Thyroid gland (tissue), 4 donors: ENCODE results near the gene OLFML1. TPM values are rescaled to one million over a fixed set of nuclear protein-coding genes. Genes with fewer than 3 reads are reported as not detected.

Source experiments
- DNase-seq, 2 donors: peaks; one replicate each; pipeline ENCODE4 v3.0.0-alpha.2; 2019
- H3K27ac ChIP-seq, 3 donors: fragments of 200-600 bp; sonication (generic); 1 replicate in 2 of 3; 2 replicates in 1 of 3; pipeline ENCODE4 v1.5.1; 2016 to 2019; ENCODE audit warnings: mild to moderate bottlenecking in 1 of 3, moderate library complexity in 1 of 3
- H3K27me3 ChIP-seq: fragments of 200-600 bp; sonication (generic); one replicate; pipeline ENCODE4 v1.5.1; 2019
- H3K36me3 ChIP-seq, 2 donors: fragments of 200-600 bp; sonication (generic); one replicate each; pipeline ENCODE4 v1.5.1; 2016 to 2019
- H3K4me1 ChIP-seq, 2 donors: fragments of 200-600 bp; sonication (generic); one replicate each; pipeline ENCODE4 v1.5.1; 2017 to 2019
- H3K4me3 ChIP-seq, 3 donors: fragments of 200-600 bp; sonication (generic); replicated peaks in 1 of 3; 1 replicate in 2 of 3; 2 replicates in 1 of 3; pipeline ENCODE4 v1.5.1; 2016; ENCODE audit warnings: mild to moderate bottlenecking in 1 of 3
- H3K9me3 ChIP-seq: fragments of 200-600 bp; sonication (generic); one replicate; pipeline ENCODE4 v1.5.1; 2017
- POLR2A ChIP-seq, 2 donors: fragments of 450-650 bp; IDR thresholded peaks; one replicate each; pipeline ENCODE4 v1.6.1; 2017; ENCODE audit warnings: antibody characterized with exemption in 2 of 2, mild to moderate bottlenecking in 2 of 2, moderate library complexity in 1 of 2
- WGBS, 2 donors: methylation state at CpG; one replicate each; pipeline ENCODE4 v1.1.5; 2017; 5-methylcytosine and 5-hydroxymethylcytosine counted together
- intact Hi-C: fragments of 100-400 bp; cut with DNase I; formaldehyde crosslinking; loops from one replicate; pipeline ENCODE4 v1.15.1; 2023
- total RNA-seq, 4 donors: library from RNA; depleted of rRNA; stranded (reverse); fragments of >200 nt; gene quantifications; one replicate each; pipeline ENCODE4 v1.2.3, GENCODE V29; 2016
- TF ChIP-seq, protein P1 (sequence below), 6 experiments: fragments of 200-600 bp in 3 of 6; fragments of 450-650 bp in 3 of 6; sonication (generic) in 3 of 6; IDR thresholded peaks; one replicate each; pipeline ENCODE4 v1.5.1; 2016 to 2019; ENCODE audit warnings: antibody characterized with exemption in 6 of 6, mild to moderate bottlenecking in 2 of 6, inconsistent platforms in 1 of 6, moderate library complexity in 1 of 6

OLFML1 gene
- total RNA-seq, 4 donors from 2014 or later: 2.7 to 11.0 (median 5.8) TPM

DNA sequence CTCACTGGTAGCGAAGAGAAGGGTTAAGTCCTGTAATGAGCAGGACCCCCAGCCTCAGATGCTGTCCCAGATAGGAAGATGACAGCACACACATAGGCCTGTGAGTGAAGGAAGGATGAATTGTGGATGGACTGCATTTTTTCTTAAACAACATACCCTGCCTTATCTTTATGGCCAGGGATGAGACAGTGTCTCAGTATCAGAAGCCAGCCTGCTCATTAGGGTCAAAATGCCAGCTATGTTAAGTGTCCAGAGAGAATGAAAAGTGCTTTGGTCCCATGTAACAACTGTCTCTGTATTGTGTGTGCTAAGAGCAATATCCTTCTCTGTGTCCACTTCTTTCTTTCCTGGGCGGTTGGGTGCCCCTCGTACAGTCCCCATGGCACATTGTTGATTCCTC lies 58.7 kb downstream of the OLFML1 start:
- TF ChIP-seq, protein P1, sequence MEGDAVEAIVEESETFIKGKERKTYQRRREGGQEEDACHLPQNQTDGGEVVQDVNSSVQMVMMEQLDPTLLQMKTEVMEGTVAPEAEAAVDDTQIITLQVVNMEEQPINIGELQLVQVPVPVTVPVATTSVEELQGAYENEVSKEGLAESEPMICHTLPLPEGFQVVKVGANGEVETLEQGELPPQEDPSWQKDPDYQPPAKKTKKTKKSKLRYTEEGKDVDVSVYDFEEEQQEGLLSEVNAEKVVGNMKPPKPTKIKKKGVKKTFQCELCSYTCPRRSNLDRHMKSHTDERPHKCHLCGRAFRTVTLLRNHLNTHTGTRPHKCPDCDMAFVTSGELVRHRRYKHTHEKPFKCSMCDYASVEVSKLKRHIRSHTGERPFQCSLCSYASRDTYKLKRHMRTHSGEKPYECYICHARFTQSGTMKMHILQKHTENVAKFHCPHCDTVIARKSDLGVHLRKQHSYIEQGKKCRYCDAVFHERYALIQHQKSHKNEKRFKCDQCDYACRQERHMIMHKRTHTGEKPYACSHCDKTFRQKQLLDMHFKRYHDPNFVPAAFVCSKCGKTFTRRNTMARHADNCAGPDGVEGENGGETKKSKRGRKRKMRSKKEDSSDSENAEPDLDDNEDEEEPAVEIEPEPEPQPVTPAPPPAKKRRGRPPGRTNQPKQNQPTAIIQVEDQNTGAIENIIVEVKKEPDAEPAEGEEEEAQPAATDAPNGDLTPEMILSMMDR (IDR thresholded peaks at IDR 0.05): no peak
- no peak for TF ChIP-seq POLR2A (IDR thresholded peaks at IDR 0.05)
- DNase-seq: no peak
- intact Hi-C loops: no loop called here
- 91 to 100% methylated on average over 3 of the region's 3 CpGs for WGBS, 2 donors
- H3K36me3 ChIP-seq: no peaks in the 10 kb centered on the region
- no peak overlapping the region for H3K27ac ChIP-seq
- H3K9me3 ChIP-seq: no peaks in the 10 kb centered on the region
- no peaks in the 10 kb centered on the region for H3K27me3 ChIP-seq
- no peak overlapping the region for H3K4me3 ChIP-seq
- H3K4me1 ChIP-seq: peaks cover 33 to 39% of the 10 kb centered on the region in 2 donors

DNA sequence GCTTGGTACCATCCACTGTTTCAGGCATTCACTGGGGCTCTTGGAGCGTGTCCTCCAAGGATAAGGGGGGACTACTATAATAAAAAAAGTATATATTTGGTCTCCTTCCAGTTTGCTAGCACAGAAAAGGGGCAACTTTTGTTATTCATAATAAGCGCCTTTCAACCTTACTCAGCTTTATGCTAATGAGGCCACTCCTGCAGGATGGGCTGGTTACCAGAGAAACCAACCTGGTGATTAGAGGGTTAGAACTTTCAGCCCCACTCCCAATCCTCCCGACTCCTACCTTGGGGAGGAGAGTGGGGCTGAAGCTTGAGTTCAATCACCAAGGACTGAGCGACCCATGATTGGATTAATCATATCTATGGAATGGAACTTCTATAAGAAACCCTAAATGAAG lies 60.3 kb downstream of the OLFML1 start:
- Histone ChIP-seq H3K4me3 (no peak overlapping the region), H3K27me3 (no peaks in the 10 kb centered on the region), H3K36me3 (no peaks in the 10 kb centered on the region), H3K27ac (no peak overlapping the region), H3K4me1 (peaks cover 17 to 23% of the 10 kb centered on the region in 2 donors), H3K9me3 (no peaks in the 10 kb centered on the region)
- TF ChIP-seq, protein P1 (IDR thresholded peaks at IDR 0.05): no peak
- TF ChIP-seq POLR2A (IDR thresholded peaks at IDR 0.05): no peak
- intact Hi-C loops: no loop called here
- no peak for DNase-seq
- WGBS, 2 donors: 91 to 92% methylated on average over 4 of the region's 4 CpGs

DNA sequence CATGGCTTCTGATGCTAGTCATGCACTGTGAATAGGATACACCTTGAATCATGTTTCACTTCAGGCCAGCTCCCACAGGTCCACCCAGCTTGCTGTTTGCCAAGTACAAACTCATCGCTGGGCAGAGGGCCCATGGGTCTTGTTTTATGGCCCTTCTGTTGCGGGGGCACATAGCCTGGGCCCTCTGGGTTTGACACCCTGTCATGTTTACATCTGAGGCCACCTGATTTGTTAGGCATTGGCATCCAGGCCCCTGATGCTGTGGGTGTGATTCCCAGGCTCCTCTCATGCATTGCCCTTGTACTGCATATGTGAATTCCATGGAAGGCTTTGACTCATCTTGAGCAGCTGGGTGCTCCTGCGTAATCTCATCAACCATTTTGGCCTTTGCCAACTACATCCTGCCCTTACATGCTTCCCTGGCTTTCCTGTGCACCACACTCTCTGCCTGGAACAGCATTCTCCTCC lies 61.1 kb downstream of the OLFML1 start:
- WGBS, 2 donors: 91 to 94% methylated on average over 3 of the region's 3 CpGs
- intact Hi-C loops: no loop called here
- no peaks in the 10 kb centered on the region for H3K36me3 ChIP-seq
- no peaks in the 10 kb centered on the region for H3K27me3 ChIP-seq
- no peak overlapping the region for H3K4me3 ChIP-seq
- no peaks in the 10 kb centered on the region for H3K9me3 ChIP-seq
- H3K27ac ChIP-seq: no peak overlapping the region
- no peak for DNase-seq
- peaks cover 10 to 16% of the 10 kb centered on the region in 2 donors for H3K4me1 ChIP-seq
- TF ChIP-seq, protein P1 (IDR thresholded peaks at IDR 0.05): no peak
- no peak for TF ChIP-seq POLR2A (IDR thresholded peaks at IDR 0.05)

DNA sequence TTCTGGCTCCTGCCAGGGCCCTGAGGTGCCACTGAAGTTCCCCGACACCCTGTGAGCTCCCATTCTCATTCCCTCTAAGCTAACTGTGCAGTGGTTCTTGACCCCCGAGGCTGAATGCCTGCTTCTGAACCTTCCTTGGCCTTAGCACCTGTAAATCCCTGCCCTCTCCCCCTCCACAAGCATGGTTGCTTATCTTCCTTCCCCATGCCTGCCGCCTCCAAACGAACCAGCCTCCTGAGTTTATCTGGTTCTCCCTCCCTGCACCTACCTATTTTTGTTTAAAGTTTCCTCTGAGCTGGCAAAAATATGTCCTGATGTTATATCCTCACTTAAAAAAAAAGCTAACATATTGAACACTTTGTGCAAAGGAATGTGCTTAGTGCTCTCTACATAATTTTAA lies 62.4 kb downstream of the OLFML1 start:
- no peaks in the 10 kb centered on the region for H3K9me3 ChIP-seq
- TF ChIP-seq, protein P1 (IDR thresholded peaks at IDR 0.05): no peak
- TF ChIP-seq POLR2A (IDR thresholded peaks at IDR 0.05): no peak
- no peak overlapping the region for H3K4me3 ChIP-seq
- H3K27me3 ChIP-seq: no peaks in the 10 kb centered on the region
- H3K36me3 ChIP-seq: no peaks in the 10 kb centered on the region
- H3K4me1 ChIP-seq: peaks cover 3 to 5% of the 10 kb centered on the region in 2 donors
- DNase-seq: no peak
- intact Hi-C loops: no loop called here
- 88 to 92% methylated on average over 4 of the region's 4 CpGs for WGBS, 2 donors
- H3K27ac ChIP-seq: no peak overlapping the region

DNA sequence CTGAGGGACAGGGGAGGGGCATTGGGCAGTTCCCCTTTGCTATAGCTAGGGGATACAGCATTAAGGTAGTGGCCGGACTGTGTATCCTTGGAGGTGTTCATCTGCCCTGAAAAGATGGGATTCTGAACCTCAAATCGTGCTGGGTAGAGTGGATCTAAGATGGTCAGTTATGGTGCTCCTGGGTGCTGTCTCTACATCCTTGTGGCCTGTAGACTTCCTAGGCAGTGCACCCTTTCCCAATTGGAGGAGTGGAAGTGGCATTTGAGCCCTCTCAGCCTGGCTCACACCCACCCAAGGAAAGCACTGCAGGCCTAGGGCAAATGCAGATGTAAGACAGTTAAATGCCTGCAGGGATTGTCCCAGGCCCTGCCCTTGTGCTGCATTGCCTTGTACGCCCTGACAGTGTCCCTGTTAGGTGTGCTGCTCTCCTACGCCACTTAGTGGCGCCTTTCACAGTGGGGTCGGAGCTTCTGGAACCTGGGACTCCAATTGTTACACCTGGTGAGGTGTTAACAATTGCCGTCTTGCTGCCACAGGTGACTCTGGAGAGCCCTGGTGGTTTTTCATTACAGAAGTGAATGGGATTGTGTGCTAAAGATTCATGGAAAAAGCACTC lies 63.5 kb downstream of the OLFML1 start:
- Histone ChIP-seq H3K9me3 (no peaks in the 10 kb centered on the region), H3K27ac (no peak overlapping the region), H3K4me3 (no peak overlapping the region), H3K4me1 (peaks cover 0 to 3% of the 10 kb centered on the region in 2 donors), H3K27me3 (no peaks in the 10 kb centered on the region), H3K36me3 (no peaks in the 10 kb centered on the region)
- TF ChIP-seq POLR2A (IDR thresholded peaks at IDR 0.05): no peak
- TF ChIP-seq, protein P1 (IDR thresholded peaks at IDR 0.05): peak in 4 of 6 experiments; percentile 44 to 60 (median 46)
- intact Hi-C loops: no loop called here
- 60 to 83% methylated on average over 6 to 7 of the region's 7 CpGs for WGBS, 2 donors
- DNase-seq: peak; percentile 49 to 55
